HG02623 (cell line): ENCODE data around the gene LRRC47.

Experiments used
- ATAC-seq: cut with Tn5 transposase; IDR thresholded peaks from one replicate; pipeline ENCODE4 v1.9.1; 2021; ENCODE audit warnings: moderate library complexity; ENCODE audit not compliant: unreplicated experiment

Gene LRRC47

DNA sequence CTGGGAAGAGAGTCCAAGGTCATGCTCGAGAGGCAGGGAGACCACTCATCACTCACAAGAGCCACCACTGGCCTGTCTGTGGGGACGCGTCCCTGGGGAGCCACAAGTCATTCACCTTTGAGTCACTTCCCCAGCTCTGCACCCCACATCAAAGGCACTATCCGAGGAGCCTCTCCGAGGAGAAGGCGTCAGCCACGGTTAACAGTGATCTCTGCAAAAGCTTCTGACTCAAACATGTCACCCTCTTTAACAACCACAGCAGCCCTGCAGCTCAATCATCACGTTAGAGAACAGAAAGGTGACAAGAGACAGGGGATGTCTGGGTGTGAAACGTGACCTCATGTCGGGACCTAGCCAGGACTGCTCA lies 9.0 kb downstream of the LRRC47 start:
- no peak for ATAC-seq

DNA sequence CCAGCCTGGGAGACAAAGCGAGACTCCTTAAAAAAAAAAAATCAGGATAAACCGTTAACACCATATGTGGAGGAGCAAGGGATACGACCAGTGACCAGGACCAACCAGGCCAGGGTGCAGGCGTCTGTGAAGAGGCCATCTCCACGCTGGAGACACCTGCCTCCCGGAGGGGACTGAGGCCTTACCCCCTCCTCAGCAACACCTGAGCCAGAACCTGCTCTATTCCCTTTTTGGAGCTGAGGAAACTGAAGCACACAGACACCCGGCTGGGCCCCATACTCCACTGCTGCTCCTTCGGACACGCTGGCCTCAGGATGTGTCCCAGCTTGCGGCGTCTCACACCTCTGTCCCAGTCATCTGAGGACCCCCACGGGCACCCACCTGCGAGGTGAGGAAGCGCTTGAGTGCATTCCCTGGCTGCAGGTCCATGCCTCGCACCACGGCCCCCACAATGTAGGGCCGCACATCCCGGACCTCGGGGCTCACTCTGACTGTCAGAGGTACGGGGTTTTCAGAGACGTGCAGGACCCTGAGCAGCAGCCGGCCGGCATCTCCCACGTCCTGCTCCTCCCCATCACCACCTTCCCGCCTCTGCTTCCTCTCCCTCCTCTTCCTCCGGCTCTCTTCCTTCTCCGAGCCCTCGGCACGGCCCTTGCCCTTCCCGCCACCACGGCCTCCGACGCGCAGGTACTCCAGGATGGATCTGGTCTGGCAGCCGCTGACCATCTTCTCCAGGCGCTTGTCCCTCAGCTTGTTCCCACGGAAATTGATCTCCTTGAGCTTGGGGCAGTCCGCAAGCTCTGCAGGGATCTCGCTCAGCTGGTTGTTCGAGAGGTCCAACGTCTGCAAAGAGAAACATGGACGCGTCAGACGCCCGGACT lies 9.6 kb downstream of the LRRC47 start:
- no peak for ATAC-seq

DNA sequence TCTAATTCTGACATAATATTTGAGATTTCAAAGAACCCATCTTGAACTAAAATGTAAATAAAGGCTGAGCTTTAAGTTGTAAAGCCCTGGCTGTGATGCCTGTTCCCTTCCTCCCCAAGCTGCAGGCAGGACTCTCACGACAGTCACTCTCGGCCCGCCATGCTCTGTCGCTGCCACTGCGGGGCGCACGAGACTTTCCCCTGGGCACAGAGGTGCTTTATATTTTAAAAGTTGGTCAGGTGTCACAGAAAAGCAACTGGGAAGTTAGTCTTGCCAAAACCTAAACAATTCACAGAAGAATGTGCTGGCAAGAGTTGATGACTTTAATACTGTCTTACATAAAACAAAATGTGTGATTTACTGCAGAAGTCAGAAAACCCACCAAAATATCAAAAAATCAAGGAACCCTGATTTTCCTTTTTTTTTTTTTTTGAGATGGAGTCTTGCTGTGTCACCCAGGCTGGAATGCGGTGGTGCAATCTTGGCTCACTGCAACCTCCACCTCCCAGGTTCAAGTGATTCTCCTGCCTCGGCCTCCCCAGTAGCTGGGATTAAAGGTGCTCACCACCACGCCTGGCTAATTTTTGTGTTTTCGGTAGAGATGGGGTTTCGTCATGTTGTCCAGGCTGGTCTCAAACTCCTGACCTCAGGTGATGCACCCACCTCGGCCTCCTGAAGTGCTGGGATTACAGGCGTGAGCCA lies 10.7 kb downstream of the LRRC47 start:
- no peak for ATAC-seq

DNA sequence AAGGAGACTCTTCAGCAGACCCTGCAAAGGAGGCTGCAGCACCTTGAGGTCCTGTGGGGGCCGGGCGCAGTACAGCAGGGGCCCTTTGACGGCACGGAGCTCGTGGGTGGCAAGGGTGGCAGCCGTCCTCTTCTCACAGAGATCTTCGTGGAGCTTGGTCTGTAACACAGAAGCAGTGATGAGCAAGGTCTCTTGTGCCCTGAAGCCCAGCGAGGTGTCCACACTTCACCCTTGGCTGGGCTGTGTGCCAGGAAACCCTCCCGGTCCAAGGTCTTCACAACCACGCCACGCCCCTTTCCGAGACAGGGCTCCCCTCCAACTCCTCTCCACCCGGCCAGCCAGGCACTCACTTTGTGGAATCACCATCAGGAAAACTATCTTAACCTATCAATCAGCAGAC lies 11.3 kb downstream of the LRRC47 start:
- no peak for ATAC-seq

DNA sequence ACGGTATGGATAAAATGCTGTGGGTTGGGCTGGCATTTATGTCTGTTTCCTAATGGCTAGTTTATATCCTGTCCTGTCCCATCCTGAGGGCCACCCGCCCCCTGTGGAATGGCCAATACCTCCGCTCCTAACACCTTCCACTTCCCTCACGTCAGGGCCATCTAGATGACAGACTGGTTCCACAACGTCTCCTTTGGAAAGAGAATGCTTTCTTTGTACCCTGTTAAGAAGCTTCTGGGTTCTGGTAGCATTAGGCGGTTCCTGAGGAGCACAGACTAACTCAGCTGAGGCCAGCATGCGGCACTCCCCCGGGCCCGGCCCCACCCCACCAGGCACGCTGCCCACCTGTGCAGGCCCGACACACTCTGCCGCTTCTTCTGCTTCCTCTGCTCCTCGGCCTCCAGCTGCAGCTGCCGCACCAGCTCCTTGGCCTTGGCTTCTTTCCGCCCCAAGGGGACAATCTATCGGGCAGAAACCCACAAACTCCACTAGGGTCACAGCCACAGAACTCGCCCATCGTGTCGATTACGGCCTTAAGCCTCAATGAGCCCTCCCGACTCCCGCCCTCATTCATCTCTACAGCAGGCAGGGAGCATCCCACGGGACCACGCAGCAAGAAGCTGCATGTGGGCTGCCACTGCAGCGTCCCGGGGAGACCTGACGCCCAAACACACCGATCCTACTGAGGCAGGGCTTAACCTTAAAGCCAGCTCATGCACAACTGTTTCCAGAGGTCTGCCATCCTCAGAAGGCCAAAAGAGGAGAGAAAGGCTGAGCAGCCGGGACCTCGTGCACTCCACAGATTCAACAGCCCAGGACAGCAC lies 12.4 kb downstream of the LRRC47 start:
- ATAC-seq = no peak

- ATAC-seq = no peak
Observed at GRCh38 chr1:3780901-3781300, 15.4 kb downstream of the LRRC47 start.

GRCh38 chr1:3779912-3780416 lies 16.3 kb downstream of the LRRC47 start:
- ATAC-seq = no peak

DNA sequence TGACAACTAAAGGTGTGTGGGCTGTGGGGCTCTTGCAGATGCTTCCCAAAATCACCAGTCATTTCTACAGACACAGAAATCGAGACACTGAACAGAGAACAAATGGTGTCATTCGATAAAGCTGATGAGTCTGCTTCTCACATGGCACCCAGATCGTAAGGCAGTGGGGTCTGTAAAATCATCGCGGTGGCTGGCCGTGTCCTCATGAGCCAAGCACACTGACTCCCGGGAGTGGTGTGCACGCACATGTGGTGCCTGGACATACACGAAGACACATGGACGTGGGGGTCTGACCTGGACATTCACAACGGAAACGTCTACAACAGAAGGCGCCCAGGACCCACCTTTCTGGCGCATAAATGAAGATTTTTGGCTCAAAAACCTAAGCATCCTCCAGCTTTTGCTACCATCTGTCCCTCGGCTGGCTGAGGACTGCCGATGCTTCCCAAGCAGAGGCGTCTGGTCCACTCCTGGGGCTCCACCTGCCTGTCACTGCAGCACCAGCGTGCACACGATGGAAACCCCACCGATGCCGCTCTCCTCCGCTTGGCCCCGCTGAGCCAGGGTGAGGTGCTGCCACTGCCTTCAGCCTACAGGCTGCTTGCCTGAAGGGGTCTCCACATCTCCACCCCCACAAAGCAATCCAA lies 16.9 kb downstream of the LRRC47 start:
- ATAC-seq = no peak

GRCh38 chr1:3778590-3779264 lies 17.6 kb downstream of the LRRC47 start:
- ATAC-seq = no peak

- no peak for ATAC-seq
Observed at GRCh38 chr1:3777647-3778589, 18.4 kb downstream of the LRRC47 start.

DNA sequence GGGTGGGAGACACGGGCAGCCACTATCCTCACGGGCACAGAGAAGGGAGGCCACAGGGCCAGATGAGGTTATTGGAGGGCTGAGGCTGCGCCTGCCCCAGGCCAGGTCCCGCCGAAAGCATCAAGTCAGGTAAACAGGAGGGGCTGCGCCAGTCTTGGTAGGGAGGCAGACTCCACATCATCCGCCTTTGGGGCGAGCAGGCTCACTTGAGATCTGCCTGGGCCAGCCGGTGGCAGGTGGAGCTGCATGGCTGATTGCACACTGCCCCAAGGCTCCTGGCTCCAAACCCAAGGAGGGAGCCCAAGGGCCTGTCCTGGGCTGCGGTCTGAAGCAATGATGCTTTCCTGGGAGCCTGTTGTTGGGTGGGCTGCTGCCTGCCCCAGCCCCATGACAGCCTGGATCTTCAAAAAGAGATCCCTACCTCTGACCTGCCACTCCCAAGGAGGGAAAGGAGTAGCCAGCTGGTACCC lies 19.2 kb downstream of the LRRC47 start:
- ATAC-seq = no peak

GRCh38 chr1:3776231-3776961 lies 19.9 kb downstream of the LRRC47 start:
- no peak for ATAC-seq

DNA sequence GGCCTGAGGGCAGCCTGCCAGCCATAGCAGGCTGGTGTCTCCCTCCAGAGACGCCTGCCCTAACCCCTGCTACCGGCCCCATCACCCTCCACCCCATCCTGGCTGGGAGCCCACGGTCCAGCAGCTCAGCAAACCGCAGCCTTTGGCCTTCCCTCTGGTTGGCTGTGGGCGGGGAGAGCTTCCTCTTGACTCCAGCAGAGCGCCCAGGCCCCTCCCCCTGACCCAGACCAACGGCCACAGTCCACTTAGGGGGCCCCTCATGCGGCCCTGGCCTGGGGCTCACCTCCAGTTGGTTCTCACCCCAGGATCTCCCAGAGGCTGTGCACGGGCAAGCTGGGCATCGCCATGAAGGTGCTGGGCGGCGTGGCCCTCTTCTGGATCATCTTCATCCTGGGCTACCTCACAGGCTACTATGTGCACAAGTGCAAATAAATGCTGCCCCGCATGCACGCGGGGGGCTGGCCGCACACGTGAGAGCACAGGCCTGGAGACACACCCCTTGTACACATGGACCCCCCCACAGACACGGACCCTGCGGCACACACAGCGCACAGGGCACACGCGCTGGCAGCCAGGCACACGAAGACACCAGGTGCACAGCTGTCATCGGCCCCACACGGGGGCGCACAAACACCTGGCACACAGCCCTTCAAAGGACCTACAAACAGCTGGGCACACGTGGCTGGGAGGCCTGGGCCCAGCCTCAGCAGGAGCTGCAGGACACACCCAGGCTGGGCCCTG lies 20.6 kb downstream of the LRRC47 start:
- no peak for ATAC-seq

DNA sequence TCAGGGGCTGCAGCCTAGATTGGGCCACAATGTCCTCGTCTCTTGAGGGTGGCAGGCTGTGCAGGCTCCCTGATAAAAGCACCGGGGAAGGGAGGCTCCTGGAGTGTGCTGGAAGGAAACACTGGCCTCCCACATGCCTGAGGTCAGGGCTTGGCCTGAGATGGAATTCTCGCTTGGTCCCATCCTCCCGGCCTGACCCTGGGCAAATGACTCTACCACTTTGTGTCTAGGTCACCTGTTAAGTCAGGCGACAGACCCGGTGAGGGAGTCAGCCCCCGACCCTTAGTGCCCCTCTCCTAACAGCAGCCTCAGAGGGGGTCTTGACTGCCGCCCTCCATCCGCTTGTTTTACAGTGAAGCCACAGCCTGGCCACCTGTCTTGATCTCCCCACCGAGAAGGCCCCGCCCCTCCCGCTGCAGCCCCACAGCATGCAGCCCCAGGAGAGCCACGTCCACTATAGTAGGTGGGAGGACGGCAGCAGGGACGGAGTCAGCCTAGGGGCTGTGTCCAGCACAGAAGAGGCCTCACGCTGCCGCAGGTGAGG lies 21.3 kb downstream of the LRRC47 start:
- no peak for ATAC-seq

DNA sequence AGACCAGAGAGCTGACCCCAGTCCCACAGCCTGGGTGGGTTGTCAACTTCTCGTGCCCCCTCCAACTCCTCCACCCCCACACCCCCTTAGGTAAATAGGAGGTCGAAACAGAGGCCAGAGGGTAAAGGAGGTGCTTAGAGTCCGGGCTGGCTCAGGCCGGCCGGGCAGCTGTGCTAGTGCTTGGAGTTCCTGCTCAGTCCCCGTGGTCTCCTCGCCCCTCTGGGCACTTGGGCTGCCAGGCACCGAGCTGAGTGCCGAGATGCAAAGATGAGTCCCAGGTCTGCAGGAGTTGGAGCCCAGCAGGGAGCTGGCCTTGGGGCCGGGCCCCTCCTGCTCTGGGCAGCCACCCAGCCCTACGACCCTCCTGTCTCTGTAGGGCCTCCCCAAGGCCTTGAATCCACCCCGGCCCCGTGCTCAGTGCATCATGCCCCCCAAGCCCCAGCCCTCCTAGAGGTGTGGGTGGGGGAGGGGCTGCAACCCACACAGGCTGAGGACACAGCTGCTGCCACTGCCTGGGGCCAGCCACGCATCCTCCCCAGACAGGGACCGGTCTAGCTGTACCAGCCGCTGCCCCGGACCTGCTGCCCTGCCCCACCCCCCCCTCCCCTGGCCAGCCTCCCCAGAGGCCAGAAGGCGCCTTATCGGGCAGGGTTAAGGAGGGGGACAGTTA lies 21.9 kb downstream of the LRRC47 start:
- no peak for ATAC-seq

- no peak for ATAC-seq
Observed at GRCh38 chr1:3773572-3774275, 22.6 kb downstream of the LRRC47 start.
